ENCODE data around the gene SLC25A52.

GRCh38 chr18:31776093-31776492 is 15.4 kb upstream of the SLC25A52 start:
- TF ChIP-seq CTCF (IDR thresholded peaks at IDR 0.05 in 8 of 11, conservative IDR thresholded peaks at IDR 0.05 in 3 of 11): no peak
- TF ChIP-seq POLR2AphosphoS5 (IDR thresholded peaks at IDR 0.05): no peak
